ENCODE results near the gene HADHA.

- TF ChIP-seq CTCF (IDR thresholded peaks at IDR 0.05 in 4 of 5, conservative IDR thresholded peaks at IDR 0.05 in 1 of 5) (no peak), POLR2A (IDR thresholded peaks at IDR 0.05) (no peak)
These were observed 48.2 kb upstream of the HADHA start for GRCh38 chr2:26292646-26293045.

Measured in gastrocnemius medialis (tissue), 4 donors.